ENCODE results near the gene NTM.

NTM gene

GRCh38 chr11:131822506-131822905 lies 452.1 kb downstream of the NTM start:
- DNase-seq (ENCODE audit: low read depth, low spot score), result no peak

DNA sequence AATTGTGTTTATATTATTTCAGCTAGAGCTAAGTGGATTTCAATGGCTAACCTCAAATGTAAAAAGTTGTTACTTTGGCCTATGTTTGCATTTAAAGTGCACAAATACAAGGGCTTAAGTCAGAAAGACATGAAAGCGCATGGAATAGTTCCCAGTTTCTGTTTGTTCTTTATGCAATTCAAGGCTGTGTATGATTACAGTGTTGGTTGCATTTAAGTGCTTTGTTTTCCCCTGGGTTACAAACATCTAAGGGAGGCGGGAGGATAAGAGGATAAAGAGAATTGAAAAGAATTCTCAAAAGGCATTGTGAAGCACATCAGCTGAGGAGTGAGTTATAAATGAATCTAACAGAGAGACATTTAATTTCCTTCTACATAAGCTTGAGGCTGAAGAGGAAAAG lies 453.4 kb downstream of the NTM start:
- no peak for DNase-seq (ENCODE audit: low read depth, low spot score)

DNA sequence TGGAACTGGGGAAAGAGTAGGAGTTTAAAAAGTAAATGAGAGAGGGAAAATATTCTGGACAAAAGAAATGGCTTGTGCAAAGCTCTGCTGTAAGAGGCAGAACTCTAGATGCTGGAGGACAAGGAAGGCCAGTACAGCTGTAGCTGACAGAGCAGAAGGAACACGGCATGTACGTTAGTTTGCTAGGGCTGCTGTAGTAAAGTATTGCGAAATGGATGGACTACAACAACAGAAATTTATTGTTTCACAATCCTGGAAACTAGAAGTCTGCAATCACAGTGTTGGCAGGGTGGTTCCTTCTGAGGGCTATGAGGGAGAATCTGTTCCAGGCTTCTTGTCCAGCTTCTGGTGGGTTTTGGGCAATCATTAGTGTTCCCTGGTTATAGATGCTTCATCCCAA lies 454.4 kb downstream of the NTM start:
- DNase-seq (ENCODE audit: low read depth, low spot score), result no peak

- DNase-seq (ENCODE audit: low read depth, low spot score), result no peak
Measured at GRCh38 chr11:131827430-131827829, 457.0 kb downstream of the NTM start.

GRCh38 chr11:131829725-131830124 lies 459.3 kb downstream of the NTM start:
- DNase-seq (ENCODE audit: low read depth, low spot score), result no peak

GRCh38 chr11:131832079-131832478 lies 461.7 kb downstream of the NTM start:
- no peak for DNase-seq (ENCODE audit: low read depth, low spot score)

DNA sequence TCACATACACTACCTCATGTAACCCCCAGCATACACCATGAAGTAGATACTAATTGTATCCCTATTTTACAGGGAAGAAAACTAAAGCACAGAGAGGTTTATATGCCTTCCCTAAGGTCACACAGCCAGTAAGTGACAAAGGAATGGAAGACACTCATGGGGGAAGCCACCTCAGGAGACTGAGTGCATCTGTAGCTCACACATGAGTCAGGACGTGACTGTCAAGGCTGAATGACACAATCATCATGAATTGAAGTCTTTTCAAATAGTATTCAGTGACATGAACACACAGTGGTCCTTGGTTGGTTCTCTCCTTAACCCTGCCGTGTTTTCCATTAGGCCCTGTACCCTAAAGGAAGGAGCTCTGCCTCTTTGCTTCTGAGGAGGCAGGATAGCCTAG lies 463.0 kb downstream of the NTM start:
- no peak for DNase-seq (ENCODE audit: low read depth, low spot score)

- DNase-seq (ENCODE audit: low read depth, low spot score), result no peak
Measured at GRCh38 chr11:131837562-131837961, 467.1 kb downstream of the NTM start.

GRCh38 chr11:131838016-131838415 lies 467.6 kb downstream of the NTM start:
- DNase-seq (ENCODE audit: low read depth, low spot score), result no peak

- no peak for DNase-seq (ENCODE audit: low read depth, low spot score)
Measured at GRCh38 chr11:131839326-131839725, 468.9 kb downstream of the NTM start.

DNA sequence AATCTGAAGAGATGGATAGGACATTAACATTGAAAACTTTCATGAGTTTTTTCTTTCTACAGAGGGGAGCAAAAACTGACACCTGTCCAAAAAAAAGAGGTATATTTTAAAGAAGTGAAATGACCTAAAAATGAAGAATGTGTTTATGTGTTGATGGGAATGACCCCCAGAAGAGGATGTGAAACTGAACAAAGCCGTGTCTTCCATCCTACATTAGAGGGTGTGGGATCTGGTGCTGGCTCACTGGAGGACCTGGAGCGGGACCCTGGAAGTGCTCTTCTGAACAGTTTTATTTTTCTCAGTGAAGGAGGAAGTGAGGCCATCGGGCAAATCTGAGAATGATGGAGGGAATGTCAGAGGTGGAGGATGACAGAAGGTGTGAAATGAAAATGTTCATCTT lies 470.1 kb downstream of the NTM start:
- DNase-seq (ENCODE audit: low read depth, low spot score), result no peak

GRCh38 chr11:131841028-131841427 lies 470.6 kb downstream of the NTM start:
- DNase-seq (ENCODE audit: low read depth, low spot score), result no peak

GRCh38 chr11:131841925-131842635 lies 471.7 kb downstream of the NTM start:
- DNase-seq (ENCODE audit: low read depth, low spot score), result no peak

DNA sequence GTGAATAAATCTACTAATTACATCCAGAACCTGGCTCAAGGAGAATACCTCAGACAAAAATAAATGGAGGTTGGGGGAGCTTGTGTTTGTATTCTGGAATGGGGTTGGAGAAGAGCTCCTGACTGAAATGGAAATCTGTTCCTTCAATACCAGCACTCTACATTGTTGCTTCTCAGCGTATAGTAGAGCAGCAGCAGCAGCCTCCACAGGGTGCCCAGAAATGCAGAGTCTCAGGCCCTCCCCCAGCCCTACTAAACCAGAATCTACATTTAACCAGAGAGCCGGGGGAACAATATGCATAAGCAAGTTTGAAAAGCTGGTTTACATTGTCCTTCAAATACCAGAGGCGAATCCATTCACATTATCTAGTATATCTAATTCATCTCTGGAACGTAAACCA lies 474.8 kb downstream of the NTM start:
- DNase-seq (ENCODE audit: low read depth, low spot score), result no peak

DNA sequence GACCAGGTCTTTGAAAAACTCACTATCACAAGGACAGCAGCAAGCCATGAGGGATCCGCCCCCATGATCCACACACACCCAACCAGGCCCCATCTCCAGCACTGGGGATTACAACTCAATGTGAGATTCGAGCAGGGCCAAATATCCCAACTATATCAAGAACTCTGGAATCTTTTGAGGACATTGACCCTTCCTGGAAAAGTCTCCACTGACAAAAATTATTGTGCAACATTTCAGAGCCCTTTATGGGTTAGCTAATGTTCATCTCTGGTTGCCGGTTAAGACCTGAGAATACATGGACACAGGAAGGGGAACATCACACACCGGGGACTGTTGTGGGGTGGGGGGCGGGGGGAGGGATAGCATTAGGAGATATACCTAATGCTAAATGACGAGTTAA lies 479.1 kb downstream of the NTM start:
- DNase-seq (ENCODE audit: low read depth, low spot score), result no peak

DNA sequence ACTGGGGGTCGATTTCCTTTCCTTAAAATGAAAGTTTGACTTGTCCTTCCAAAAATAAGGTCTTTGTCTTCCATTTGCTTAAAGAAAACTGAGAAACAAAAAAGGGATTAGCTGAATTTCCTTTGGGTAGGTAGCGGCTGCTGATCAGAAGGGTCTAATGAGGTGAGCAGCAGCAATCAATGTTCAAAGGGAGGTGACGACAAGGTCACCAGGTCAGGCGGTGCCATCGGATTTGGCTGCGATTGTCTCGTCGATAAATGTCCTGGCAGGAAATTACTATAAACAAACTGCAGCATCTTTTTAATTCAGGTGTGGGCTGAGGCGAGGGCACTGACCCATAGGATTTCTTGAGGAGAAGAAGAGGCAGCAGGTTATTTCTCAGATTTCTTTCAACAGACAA lies 480.1 kb downstream of the NTM start:
- no peak for DNase-seq (ENCODE audit: low read depth, low spot score)

DNA sequence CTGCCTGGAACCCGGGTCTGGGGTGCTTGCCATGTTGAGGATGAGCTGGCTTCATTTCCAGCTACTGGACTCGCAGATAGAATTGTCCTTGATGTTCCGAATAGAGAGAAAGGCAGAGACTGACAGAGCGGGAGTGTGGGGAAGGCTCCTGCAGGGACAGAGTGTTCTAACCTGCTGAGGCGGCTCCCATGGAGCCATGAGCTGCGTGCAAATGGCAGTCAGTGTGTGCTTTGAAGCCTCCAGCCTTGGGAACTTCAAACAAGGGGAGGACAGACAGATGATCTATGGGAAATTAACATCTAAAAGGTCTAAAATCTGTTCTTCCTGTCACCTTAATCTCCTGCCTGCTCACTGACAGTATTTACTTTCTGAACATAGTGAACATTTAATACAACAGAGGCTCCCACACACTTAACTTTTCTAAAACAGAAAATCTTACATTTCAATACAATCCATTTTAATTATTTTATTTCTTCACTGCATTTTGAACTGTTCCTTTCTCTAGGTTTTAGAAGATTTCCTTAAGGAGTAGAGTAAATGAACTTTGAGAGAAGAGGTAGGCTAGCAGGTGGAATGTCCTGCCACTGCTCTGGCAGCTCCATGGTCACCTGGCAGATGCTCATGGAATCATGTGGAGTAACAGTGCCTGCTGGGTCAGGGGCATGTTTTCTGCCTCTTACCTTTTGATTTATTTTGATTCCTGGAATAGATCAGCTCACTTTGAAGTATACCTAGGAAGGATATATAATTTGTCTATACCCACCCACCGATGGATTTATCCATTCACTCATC lies 481.7 kb downstream of the NTM start:
- no peak for DNase-seq (ENCODE audit: low read depth, low spot score)

DNA sequence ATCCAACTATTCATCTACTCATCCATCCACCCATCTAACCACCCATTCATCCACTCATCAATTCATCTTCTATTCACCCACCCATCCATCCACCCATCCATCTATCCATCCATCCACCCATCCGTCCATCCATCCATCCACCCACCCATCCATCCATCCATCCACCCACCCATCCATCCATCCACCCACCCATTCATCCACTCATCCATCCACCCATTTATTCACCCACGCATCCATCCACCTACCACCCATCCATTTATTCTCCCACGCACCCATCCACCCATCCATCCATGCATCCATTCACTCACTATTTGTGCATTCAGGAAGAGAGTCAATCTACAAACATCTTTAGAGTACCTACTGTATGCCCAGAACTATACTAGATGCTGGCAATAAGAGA lies 482.3 kb downstream of the NTM start:
- no peak for DNase-seq (ENCODE audit: low read depth, low spot score)

- DNase-seq (ENCODE audit: low read depth, low spot score), result no peak
Measured at GRCh38 chr11:131854391-131854790, 484.0 kb downstream of the NTM start.

GRCh38 chr11:131855320-131855719 lies 484.9 kb downstream of the NTM start:
- DNase-seq (ENCODE audit: low read depth, low spot score), result no peak

DNA sequence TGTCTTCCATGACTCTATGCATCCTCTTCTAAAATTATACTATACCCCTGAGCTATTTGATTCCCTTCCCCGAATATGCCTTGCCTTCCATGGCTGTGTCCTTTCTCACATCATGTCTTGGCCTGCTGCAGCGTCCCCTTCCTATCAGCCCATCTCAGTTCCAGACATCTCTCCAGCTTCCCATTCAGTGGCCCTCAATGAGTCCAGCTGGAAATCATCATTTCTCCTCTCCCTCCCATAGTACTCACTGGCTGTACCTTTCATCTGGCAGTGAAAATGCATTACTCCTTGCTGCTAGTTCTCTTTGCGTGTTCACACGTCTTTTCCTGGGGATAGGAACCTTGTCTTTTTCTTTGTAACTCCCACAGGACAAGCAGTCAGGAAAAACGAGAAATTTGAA lies 486.8 kb downstream of the NTM start:
- no peak for DNase-seq (ENCODE audit: low read depth, low spot score)

GRCh38 chr11:131858505-131858904 lies 488.1 kb downstream of the NTM start:
- DNase-seq (ENCODE audit: low read depth, low spot score), result no peak

DNA sequence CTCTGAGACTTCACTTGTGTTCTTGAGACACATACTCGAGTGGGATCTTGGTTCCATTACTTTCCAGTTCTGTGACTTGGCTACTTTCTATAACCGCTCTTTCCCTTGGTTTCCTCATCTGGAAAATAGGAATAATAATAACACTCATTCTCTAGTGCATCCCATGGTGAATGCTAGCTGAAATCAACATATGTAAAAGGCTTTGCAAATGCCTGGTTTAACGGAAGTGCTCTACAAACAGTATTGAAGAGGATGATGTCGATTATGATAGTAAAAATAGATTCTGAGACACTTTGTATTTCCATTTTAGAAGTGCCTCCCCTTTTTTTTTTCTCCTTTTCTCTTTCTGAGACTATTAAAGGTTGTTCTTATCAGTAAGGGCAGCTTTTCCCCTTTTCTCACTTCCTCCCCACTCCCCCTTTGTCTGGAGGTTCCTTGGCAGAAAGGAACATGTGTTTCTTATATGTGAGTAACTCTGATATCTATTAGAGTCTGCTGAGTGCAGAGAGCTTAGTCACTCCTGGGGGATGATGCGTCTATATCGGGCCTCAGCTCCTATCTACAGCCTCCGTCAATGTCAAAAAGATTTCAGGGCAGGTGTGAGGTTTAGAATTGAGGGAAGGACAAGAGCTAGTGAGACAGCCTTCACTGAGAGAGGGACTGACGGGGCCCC lies 489.3 kb downstream of the NTM start:
- DNase-seq (ENCODE audit: low read depth, low spot score), result no peak

Data from activated CD4-positive, CD25-positive, alpha-beta regulatory T cell treated with anti-CD3 and anti-CD28 coated beads, Interleukin-2, amount 50 U/mL, for 16 hours (primary cell).